GM03348 (cell line): ENCODE measurements around the gene ASB11.
"Not testable (repeated sequence)": the region's sequence is repeated elsewhere in the genome, so short reads cannot be mapped to it uniquely, and the experiment has no call there.

ENCODE experiments used
- DNase-seq: peaks from one replicate; pipeline ENCODE4 v3.0.0; 2012; ENCODE audit warnings: low spot score

ASB11 gene

DNA sequence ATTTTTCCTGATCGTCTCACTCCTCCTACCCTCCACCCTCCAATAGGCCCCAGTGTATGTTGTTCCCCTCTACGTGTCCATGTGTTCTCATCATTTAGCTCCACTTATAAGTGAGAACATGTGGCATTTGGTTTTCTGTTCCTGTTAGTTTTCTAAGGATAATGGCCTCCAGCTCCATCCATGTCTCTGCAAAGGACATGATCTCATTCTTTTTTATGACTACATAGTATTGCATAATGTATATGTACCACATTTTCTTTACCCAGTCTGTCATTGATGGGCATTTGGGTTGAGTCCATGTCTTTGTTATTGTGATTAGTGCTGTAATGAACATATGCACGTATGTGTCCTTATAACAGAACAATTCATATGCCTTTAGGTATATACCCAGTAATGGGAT, 9.5 kb downstream of the ASB11 start:
- not testable (repeated sequence) for DNase-seq

DNA sequence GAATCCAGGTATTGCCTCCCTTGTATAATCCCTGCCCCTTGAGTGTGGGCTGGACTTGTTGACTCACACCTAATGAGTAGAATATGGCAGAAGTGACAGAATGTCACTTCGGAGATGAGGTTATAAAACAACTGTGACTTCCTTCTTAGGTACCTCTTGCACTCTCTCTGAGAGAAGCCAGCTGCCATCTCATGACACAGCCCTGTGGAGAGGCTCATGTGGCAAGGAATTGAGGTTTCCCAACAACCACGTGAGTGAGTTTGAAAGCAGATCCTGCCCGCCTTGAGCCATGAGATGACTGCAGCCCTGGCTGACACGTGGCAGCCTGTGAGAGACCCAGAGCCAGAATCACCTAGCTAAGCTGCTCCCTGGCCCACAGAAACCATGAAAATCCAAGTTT, 13.5 kb downstream of the ASB11 start:
- DNase-seq, result no peak

DNA sequence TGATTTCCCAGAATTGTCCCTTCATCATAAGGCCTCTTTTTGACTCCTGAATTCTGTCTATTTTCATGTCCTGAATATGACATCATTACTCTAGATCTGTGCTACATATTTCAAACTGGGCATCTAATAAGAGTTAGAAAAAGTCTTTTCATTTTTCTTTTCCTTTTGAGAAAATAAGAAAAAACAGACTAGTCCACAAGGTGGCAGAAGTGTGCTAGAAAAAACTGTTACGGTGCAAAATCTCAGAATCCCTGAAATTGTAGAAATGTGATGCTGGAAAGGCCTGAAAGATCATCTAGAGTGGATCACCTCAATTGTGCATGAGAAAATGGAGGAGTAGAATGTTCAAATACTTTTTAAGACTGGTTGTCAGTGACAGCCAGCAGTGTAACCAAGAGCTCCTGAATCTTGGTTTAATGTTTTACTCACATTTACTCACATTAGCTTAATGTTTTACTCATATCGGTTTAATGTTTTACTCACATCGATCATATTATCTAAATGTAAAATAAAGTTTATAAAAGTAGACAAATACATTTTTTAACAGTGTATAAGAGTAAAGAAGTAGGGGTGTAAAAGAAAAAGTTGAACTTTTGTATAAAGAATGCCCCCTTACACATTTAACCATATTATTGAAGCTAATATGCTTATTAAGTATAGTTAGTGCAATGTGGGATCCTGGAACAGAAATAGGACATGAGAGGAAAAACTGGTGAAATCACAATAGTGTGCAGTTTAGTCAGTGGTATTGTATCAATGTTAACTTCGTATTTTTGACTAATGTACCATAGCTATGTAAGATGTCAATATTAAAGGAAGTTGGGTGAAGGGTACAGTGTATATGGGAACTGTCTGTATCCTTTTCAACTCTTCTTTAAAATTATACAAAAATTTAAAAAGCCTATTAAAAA, 15.2 kb downstream of the ASB11 start:
- peak; percentile 38 for DNase-seq

- no peak for DNase-seq
These were observed 16.7 kb downstream of the ASB11 start for GRCh38 chrX:15298780-15299179.

- no peak for DNase-seq
These were observed 17.2 kb downstream of the ASB11 start for GRCh38 chrX:15298201-15298600.

DNA sequence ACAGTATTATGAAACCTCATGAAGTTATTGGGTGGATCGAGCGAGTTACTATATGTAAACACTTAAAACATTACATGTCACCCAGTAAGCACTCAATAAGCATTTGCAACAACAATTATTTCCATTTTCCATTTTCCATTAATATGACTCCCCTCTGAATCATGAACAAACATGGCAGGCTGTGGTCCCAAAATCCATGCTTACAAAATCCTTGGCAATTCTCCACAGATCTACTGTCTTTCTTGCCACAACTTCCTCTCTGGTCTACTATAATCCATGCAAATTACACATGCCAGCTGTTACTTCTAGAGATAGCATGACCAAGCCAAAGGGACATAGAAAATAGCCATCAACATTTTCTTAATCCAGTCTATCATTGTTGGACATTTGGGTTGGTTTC, 22.0 kb downstream of the ASB11 start:
- no peak for DNase-seq

DNA sequence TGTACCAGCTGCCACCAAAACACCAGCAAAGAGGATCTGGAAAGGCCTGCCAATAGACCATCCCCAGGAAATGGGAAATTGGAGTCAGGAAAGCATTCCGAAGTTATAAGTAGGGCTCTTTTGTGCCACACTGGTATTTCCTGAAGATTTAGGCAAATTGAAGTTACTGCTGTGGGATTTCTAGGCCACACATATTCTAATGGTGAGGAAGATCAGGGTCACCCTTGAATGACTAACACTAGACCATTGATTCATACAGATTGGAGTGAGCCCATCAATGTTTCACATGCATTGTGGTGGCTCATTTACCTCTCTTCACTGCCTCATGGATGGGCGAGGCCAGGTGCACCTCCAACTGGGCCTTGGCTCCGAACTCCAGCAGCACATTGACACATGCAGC, 22.6 kb downstream of the ASB11 start:
- no peak for DNase-seq

- DNase-seq, result no peak
These were observed 37.8 kb downstream of the ASB11 start for GRCh38 chrX:15277604-15278003.

DNA sequence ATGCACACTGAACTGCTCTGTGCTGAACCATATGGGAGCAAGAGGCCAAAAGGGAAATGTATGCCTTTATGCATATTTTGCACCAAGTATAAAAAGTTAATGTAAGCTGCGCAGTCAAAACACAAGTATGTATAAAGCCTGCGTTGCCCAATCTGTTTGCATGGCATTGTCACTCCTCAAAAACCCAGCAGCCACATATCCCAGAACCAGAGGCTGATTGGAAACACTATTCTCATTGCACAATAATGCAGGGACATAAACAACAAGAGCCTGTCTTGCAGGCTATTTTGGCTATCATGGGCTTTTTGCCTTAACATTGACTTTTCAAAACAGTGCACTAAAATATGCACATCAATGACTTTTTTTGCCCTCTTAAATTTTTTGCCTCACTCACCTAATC, 40.5 kb downstream of the ASB11 start:
- no peak for DNase-seq

- not testable (repeated sequence) for DNase-seq
These were observed 42.2 kb downstream of the ASB11 start for GRCh38 chrX:15273275-15273674.

GRCh38 chrX:15271757-15272156, 43.7 kb downstream of the ASB11 start:
- DNase-seq, result no peak

- DNase-seq, result peak; percentile 55
These were observed 45.6 kb downstream of the ASB11 start, which contains the start of gene ASB9 for GRCh38 chrX:15269618-15270521. Gene ASB9 (minus strand): TSS chrX:15270083. CDS start chrX:15269874, 209 bp downstream.

DNA sequence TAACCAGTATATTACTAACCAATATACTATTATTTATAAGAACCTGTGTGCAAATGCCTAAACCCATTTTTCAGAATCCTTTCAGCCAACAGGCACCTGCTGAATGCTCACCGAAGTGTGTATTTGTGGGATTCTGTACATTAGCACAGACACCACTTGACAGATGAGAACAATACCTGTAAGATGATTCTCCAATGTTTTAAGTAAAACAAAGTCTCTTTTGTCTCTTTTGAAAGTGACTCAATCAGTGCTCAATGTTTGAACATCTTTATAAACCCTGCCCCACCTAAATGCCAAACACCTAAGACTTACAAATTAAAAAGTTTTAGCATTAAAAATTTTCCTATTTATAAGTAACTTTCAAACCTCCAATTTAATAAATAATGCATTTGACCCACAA, 46.3 kb downstream of the ASB11 start:
- DNase-seq, result no peak

DNA sequence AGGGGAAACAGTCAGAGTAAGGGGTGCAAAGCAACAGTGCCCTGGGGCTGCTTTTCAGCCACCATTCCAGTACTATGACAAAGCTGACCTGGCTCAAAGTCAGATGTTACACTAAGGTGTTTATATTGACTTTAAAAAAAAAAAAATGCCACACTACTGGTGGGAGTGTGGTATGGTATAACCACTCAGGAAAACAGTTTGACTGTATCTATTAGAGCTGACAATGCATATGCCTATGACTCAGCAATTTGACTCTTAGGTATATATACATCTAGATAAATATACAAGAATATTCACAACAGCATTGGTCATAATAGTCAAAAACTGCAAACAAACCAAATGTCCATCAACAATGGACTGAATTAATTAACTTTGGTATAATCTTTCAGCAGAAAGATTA, 60.6 kb downstream of the ASB11 start:
- no peak for DNase-seq

- no peak for DNase-seq
These were observed 69.5 kb downstream of the ASB11 start for GRCh38 chrX:15245896-15246295.

GRCh38 chrX:15244421-15244820, 71.0 kb downstream of the ASB11 start:
- DNase-seq, result no peak

GRCh38 chrX:15242899-15243555, 72.4 kb downstream of the ASB11 start:
- peak; percentile 54 for DNase-seq

DNA sequence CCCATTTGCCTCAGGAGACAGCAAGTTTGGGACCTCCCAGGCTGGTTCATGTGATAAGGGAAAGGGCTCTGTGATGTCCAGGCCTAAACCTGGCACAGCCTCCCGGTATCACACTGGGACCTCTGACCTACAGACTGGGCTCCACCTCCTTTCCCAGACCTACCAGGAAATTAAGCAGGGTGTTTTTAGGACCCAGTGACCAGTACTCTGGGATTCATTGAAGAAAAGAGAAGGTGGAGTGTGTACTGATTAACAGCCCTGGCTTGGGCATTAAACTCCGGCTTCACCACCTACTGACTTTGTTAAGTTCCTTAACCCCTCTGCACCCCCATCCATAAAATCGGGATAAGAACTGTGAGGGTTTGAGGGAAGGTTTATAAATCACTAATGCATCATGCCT, 74.1 kb downstream of the ASB11 start:
- DNase-seq, result no peak

DNA sequence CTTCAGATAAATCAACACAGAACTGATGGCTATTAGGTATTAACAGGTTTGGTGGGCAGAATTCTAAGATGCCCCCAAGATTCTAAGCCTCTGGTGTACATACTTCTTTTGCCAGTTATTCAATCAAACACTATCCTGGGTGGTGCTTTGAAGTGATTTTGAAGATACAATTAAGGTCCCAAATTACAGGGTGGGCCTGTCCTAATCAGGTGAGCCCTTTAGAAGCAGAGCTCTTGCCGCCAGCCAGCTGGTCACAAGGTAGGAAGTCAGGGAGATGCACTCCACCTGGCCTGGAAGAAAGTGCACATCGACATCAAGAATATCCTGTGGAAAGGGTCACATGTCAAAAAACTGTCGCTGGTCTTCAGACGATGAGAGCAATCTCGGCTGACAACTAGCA, 75.0 kb downstream of the ASB11 start:
- no peak for DNase-seq

GRCh38 chrX:15236146-15236545, 79.3 kb downstream of the ASB11 start:
- no peak for DNase-seq

- no peak for DNase-seq
These were observed 80.4 kb downstream of the ASB11 start for GRCh38 chrX:15235001-15235400.

DNA sequence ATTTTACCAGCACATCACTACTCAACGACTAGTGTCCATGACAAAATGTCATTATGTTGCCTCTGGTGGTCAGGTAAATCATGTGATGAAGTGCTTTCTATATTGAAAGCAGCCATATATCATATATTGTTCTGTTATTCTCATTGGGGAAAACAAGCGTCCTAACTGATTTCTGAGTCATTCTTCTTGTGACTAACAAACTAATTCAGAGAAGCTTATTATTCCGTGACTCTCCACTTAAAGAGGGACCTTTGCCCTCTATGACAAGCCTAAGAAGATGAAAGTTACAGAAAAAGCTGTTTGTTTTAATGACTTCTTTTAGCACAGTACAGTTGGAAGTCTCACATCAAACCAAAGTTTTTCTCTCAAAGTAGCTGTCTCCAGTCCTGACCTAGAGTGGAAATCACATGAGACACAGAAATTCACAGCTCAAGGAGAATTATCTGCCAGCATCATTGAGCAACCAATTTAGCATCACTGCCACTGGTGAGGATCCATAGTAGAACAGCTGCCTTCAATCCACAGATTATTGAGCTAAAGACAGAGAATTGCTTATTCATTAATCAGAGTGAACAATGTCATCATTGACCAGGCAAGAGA, 81.9 kb downstream of the ASB11 start:
- DNase-seq, result no peak
